ENCODE data around the gene TBX4.

The TBX4 gene

GRCh38 chr17:61478026-61478789, 26.0 kb downstream of the TBX4 start:
- DNase-seq (ENCODE audit: low read depth, low spot score), result no peak
- POLR2A ChIA-PET, result no interaction called here
- no peak overlapping the region for H3K4me3 ChIP-seq (ENCODE audit: low read depth, low read length)
- CTCF ChIA-PET, result interaction anchor here (1.0 kb wide), 1 partner anchor 15 kb away, joined by 3 read pairs; no protein-coding TSS in a partner anchor
- TF ChIP-seq CTCF (IDR thresholded peaks at IDR 0.05; ENCODE audit: insufficient read depth, low read length, missing control alignments), result no peak

- no peak for TF ChIP-seq CTCF (IDR thresholded peaks at IDR 0.05; ENCODE audit: insufficient read depth, low read length, missing control alignments)
- POLR2A ChIA-PET, result no interaction called here
- no peak overlapping the region for H3K4me3 ChIP-seq (ENCODE audit: low read depth, low read length)
- DNase-seq (ENCODE audit: low read depth, low spot score), result no peak
- CTCF ChIA-PET, result interaction anchor here (1.0 kb wide), 1 partner anchor 15 kb away, joined by 3 read pairs; no protein-coding TSS in a partner anchor
These were observed 26.7 kb downstream of the TBX4 start for GRCh38 chr17:61478790-61479492.

GRCh38 chr17:61479493-61480413, 27.5 kb downstream of the TBX4 start:
- no peak for DNase-seq (ENCODE audit: low read depth, low spot score)
- no peak for TF ChIP-seq CTCF (IDR thresholded peaks at IDR 0.05; ENCODE audit: insufficient read depth, low read length, missing control alignments)
- H3K4me3 ChIP-seq (ENCODE audit: low read depth, low read length), result no peak overlapping the region
- CTCF ChIA-PET, result no interaction called here
- POLR2A ChIA-PET, result no interaction called here

- no peak for DNase-seq (ENCODE audit: low read depth, low spot score)
- no peak overlapping the region for H3K4me3 ChIP-seq (ENCODE audit: low read depth, low read length)
- no peak for TF ChIP-seq CTCF (IDR thresholded peaks at IDR 0.05; ENCODE audit: insufficient read depth, low read length, missing control alignments)
- POLR2A ChIA-PET, result no interaction called here
- CTCF ChIA-PET, result no interaction called here
These were observed 28.2 kb downstream of the TBX4 start for GRCh38 chr17:61480414-61480807.

- DNase-seq (ENCODE audit: low read depth, low spot score), result no peak
- CTCF ChIA-PET, result no interaction called here
- POLR2A ChIA-PET, result no interaction called here
- H3K4me3 ChIP-seq (ENCODE audit: low read depth, low read length), result no peak overlapping the region
- no peak for TF ChIP-seq CTCF (IDR thresholded peaks at IDR 0.05; ENCODE audit: insufficient read depth, low read length, missing control alignments)
These were observed 29.2 kb downstream of the TBX4 start for GRCh38 chr17:61481421-61481820.

GRCh38 chr17:61482467-61482866, 30.2 kb downstream of the TBX4 start:
- no peak for TF ChIP-seq CTCF (IDR thresholded peaks at IDR 0.05; ENCODE audit: insufficient read depth, low read length, missing control alignments)
- DNase-seq (ENCODE audit: low read depth, low spot score), result no peak
- ChIA-PET POLR2A (no interaction called here), CTCF (no interaction called here)
- H3K4me3 ChIP-seq (ENCODE audit: low read depth, low read length), result no peak overlapping the region
